Activated naive CD4-positive, alpha-beta T cell treated with anti-CD3 and anti-CD28 coated beads for 36 hours (primary cell): ENCODE data around the gene FAM184B. TPM values are rescaled to one million over a fixed set of nuclear protein-coding genes. Genes with fewer than 3 reads are reported as not detected.

ENCODE experiments used
- CTCF ChIA-PET: fragments of 350-600 bp; sonication (Branson Sonifier 250); formaldehyde crosslinking; loops from one replicate; lab custom pipeline; 2021; ENCODE audit warnings: antibody characterized with exemption; lab: Charles Lee
- DNase-seq: peaks from one replicate; pipeline ENCODE4 v3.0.0-alpha.2; 2020
- H3K27ac Mint-ChIP-seq: one replicate; pipeline ENCODE4 v1.8.0; 2021; ENCODE audit warnings: mild to moderate bottlenecking, mixed read lengths
- H3K27me3 Mint-ChIP-seq: one replicate; pipeline ENCODE4 v1.8.0; 2021; ENCODE audit warnings: low read depth, mixed read lengths
- H3K36me3 Mint-ChIP-seq: one replicate; pipeline ENCODE4 v1.8.0; 2021; ENCODE audit warnings: low read depth, mixed read lengths
- H3K4me1 Mint-ChIP-seq: one replicate; pipeline ENCODE4 v1.8.0; 2021; ENCODE audit warnings: low read depth, mixed read lengths
- H3K4me3 Mint-ChIP-seq: one replicate; pipeline ENCODE4 v1.8.0; 2021; ENCODE audit warnings: mild to moderate bottlenecking, moderate library complexity, mixed read lengths
- H3K9me3 Mint-ChIP-seq: one replicate; pipeline ENCODE4 v1.8.0; 2021; ENCODE audit warnings: mixed read lengths
- intact Hi-C: fragments of 100-400 bp; cut with micrococcal nuclease; formaldehyde crosslinking; loops from one replicate; pipeline ENCODE4 v1.15.1; 2023
- total RNA-seq, 2 experiments: library from RNA; stranded (reverse); gene quantifications; one replicate each; pipeline ENCODE4 v1.2.3, GENCODE V29; 2021

Gene FAM184B
- total RNA-seq, 2 experiments from 2014 or later: not detected

DNA sequence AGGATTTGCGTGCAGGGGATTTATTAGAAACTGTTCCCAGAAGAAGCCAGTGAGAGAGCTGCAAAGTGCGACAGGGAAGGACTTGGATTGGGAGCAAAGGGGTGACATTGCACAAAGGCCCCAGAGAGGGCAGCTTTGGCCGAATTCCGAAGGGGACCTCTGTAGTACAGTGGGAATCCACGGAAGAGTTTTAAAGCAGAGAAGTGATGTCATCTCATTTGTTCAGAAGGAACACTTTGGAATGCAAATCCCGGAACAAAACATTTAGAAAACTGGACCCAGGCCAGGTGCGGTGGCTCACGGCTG is 71.7 kb downstream of the FAM184B start:
- H3K27ac Mint-ChIP-seq: no peak overlapping the region
- H3K27me3 Mint-ChIP-seq: peaks cover 4% of the 10 kb centered on the region
- H3K4me1 Mint-ChIP-seq: no peaks in the 10 kb centered on the region
- no peak for DNase-seq
- CTCF ChIA-PET: no interaction called here
- H3K9me3 Mint-ChIP-seq: no peaks in the 10 kb centered on the region
- H3K4me3 Mint-ChIP-seq: no peak overlapping the region
- no peaks in the 10 kb centered on the region for H3K36me3 Mint-ChIP-seq
- intact Hi-C loops: no loop called here

DNA sequence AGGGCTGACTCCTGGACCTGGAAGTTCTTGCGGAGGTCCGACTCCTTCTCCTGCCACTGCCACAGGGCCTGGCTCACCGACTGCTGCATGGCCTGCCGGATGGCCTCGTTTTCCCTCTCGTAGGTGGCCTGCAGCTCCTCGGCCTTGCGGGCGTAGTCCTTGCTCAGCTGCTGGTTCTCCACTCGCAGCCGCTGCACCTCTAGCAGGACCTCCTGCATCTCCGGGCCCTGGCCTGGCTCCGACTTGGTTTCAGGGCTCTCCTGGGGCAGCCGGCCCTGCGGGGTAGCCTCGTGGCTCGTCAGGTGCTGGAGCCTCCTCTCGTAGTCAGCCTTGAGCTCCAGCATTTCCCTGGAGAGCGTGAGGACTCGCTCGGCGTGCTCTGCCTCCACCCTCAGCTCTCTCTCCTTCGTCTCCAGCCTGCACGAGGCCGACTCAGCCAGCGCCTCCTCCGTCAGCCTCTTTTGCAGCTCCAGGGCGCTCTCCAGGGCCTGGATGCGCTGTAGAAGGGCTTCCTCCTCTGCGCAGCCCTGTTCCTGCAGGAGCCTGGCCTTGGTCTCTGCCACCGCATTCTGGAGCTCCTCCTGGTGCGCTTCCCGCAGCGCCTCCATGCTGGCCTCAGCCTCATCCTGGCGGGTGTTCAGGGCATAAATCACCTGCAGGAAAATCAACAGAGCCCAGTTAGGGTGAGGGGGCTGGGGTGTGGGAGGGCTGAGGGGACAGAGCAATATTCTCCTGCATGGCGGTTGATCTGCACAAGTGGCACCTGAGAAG is 72.2 kb downstream of the FAM184B start:
- CTCF ChIA-PET: no interaction called here
- Mint-ChIP-seq H3K9me3 (no peaks in the 10 kb centered on the region), H3K4me3 (no peak overlapping the region), H3K4me1 (no peaks in the 10 kb centered on the region), H3K27me3 (peaks cover 4% of the 10 kb centered on the region), H3K27ac (no peak overlapping the region), H3K36me3 (no peaks in the 10 kb centered on the region)
- intact Hi-C loops: no loop called here
- no peak for DNase-seq

DNA sequence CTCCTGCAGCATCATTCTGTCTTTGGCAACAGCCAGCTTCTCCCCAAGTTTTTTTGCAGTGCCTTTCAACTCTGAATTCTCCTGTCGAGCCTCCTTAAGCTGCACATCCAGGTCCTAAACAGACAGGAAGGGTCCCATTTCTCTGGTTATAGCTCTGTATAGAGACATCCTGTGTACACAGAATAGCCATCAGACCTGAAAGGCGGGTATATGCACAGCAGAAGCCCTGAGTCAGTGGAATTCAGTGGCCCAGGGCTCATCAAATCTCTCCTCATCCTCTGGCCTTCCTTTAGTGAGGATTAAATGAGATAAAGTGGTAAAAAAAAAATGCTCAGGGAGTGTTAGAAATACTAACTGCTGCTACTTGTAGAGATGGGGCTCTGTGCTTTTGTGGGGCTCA is 73.8 kb downstream of the FAM184B start:
- no peak overlapping the region for H3K27ac Mint-ChIP-seq
- H3K27me3 Mint-ChIP-seq: peaks cover 4% of the 10 kb centered on the region
- intact Hi-C loops: no loop called here
- no peak overlapping the region for H3K4me3 Mint-ChIP-seq
- no peak for DNase-seq
- no peaks in the 10 kb centered on the region for H3K4me1 Mint-ChIP-seq
- CTCF ChIA-PET: no interaction called here
- H3K36me3 Mint-ChIP-seq: no peaks in the 10 kb centered on the region
- H3K9me3 Mint-ChIP-seq: no peaks in the 10 kb centered on the region

- no peaks in the 10 kb centered on the region for H3K9me3 Mint-ChIP-seq
- DNase-seq: no peak
- H3K4me1 Mint-ChIP-seq: no peaks in the 10 kb centered on the region
- H3K27me3 Mint-ChIP-seq: no peaks in the 10 kb centered on the region
- H3K27ac Mint-ChIP-seq: no peak overlapping the region
- no peaks in the 10 kb centered on the region for H3K36me3 Mint-ChIP-seq
- CTCF ChIA-PET: no interaction called here
- H3K4me3 Mint-ChIP-seq: no peak overlapping the region
- intact Hi-C loops: no loop called here
Observed at GRCh38 chr4:17705107-17705506, 76.3 kb downstream of the FAM184B start.

GRCh38 chr4:17704020-17704650 is 77.3 kb downstream of the FAM184B start:
- Mint-ChIP-seq H3K27me3 (no peaks in the 10 kb centered on the region), H3K4me1 (no peaks in the 10 kb centered on the region), H3K36me3 (no peaks in the 10 kb centered on the region), H3K4me3 (no peak overlapping the region), H3K27ac (no peak overlapping the region), H3K9me3 (peaks cover 5% of the 10 kb centered on the region)
- CTCF ChIA-PET: interaction anchor here (0.7 kb wide), 1 partner anchor 454 kb away, joined by 9 read pairs; no protein-coding TSS in a partner anchor
- DNase-seq: no peak
- intact Hi-C loops: no loop called here

GRCh38 chr4:17702641-17703040 is 78.8 kb downstream of the FAM184B start:
- intact Hi-C loops: no loop called here
- CTCF ChIA-PET: no interaction called here
- no peaks in the 10 kb centered on the region for H3K36me3 Mint-ChIP-seq
- H3K9me3 Mint-ChIP-seq: peaks cover 11% of the 10 kb centered on the region
- H3K27me3 Mint-ChIP-seq: no peaks in the 10 kb centered on the region
- H3K4me1 Mint-ChIP-seq: no peaks in the 10 kb centered on the region
- no peak for DNase-seq
- H3K27ac Mint-ChIP-seq: no peak overlapping the region
- H3K4me3 Mint-ChIP-seq: no peak overlapping the region

GRCh38 chr4:17701882-17702281 is 79.5 kb downstream of the FAM184B start:
- CTCF ChIA-PET: interaction anchor here (0.5 kb wide), 1 partner anchor 17 kb away, joined by 3 read pairs; no protein-coding TSS in a partner anchor
- Mint-ChIP-seq H3K27ac (no peak overlapping the region), H3K27me3 (no peaks in the 10 kb centered on the region), H3K4me3 (no peak overlapping the region), H3K4me1 (no peaks in the 10 kb centered on the region), H3K36me3 (no peaks in the 10 kb centered on the region), H3K9me3 (peaks cover 11% of the 10 kb centered on the region)
- DNase-seq: no peak
- intact Hi-C loops: no loop called here

- no peaks in the 10 kb centered on the region for H3K4me1 Mint-ChIP-seq
- no peak overlapping the region for H3K4me3 Mint-ChIP-seq
- intact Hi-C loops: no loop called here
- peaks cover 11% of the 10 kb centered on the region for H3K9me3 Mint-ChIP-seq
- no peaks in the 10 kb centered on the region for H3K36me3 Mint-ChIP-seq
- peaks cover under 1% of the 10 kb centered on the region for H3K27me3 Mint-ChIP-seq
- no peak for DNase-seq
- no peak overlapping the region for H3K27ac Mint-ChIP-seq
- CTCF ChIA-PET: interaction anchor here (0.5 kb wide), 1 partner anchor 16 kb away, joined by 3 read pairs; no protein-coding TSS in a partner anchor
Observed at GRCh38 chr4:17701138-17701839, 80.1 kb downstream of the FAM184B start.

GRCh38 chr4:17699380-17699779 is 82.0 kb downstream of the FAM184B start:
- H3K4me1 Mint-ChIP-seq: no peaks in the 10 kb centered on the region
- no peak overlapping the region for H3K4me3 Mint-ChIP-seq
- CTCF ChIA-PET: no interaction called here
- peaks cover 11% of the 10 kb centered on the region for H3K9me3 Mint-ChIP-seq
- H3K27ac Mint-ChIP-seq: no peak overlapping the region
- intact Hi-C loops: no loop called here
- DNase-seq: no peak
- no peaks in the 10 kb centered on the region for H3K36me3 Mint-ChIP-seq
- peaks cover 8% of the 10 kb centered on the region for H3K27me3 Mint-ChIP-seq

GRCh38 chr4:17698116-17698515 is 83.3 kb downstream of the FAM184B start:
- no peaks in the 10 kb centered on the region for H3K36me3 Mint-ChIP-seq
- DNase-seq: no peak
- CTCF ChIA-PET: no interaction called here
- H3K4me3 Mint-ChIP-seq: no peak overlapping the region
- H3K27me3 Mint-ChIP-seq: peaks cover 8% of the 10 kb centered on the region
- H3K27ac Mint-ChIP-seq: no peak overlapping the region
- intact Hi-C loops: no loop called here
- no peaks in the 10 kb centered on the region for H3K4me1 Mint-ChIP-seq
- peaks cover 11% of the 10 kb centered on the region for H3K9me3 Mint-ChIP-seq

GRCh38 chr4:17695341-17695740 is 86.1 kb downstream of the FAM184B start:
- CTCF ChIA-PET: no interaction called here
- no peak overlapping the region for H3K4me3 Mint-ChIP-seq
- H3K9me3 Mint-ChIP-seq: peaks cover 11% of the 10 kb centered on the region
- H3K4me1 Mint-ChIP-seq: no peaks in the 10 kb centered on the region
- peaks cover 8% of the 10 kb centered on the region for H3K27me3 Mint-ChIP-seq
- intact Hi-C loops: no loop called here
- no peak overlapping the region for H3K27ac Mint-ChIP-seq
- H3K36me3 Mint-ChIP-seq: no peaks in the 10 kb centered on the region
- DNase-seq: no peak

DNA sequence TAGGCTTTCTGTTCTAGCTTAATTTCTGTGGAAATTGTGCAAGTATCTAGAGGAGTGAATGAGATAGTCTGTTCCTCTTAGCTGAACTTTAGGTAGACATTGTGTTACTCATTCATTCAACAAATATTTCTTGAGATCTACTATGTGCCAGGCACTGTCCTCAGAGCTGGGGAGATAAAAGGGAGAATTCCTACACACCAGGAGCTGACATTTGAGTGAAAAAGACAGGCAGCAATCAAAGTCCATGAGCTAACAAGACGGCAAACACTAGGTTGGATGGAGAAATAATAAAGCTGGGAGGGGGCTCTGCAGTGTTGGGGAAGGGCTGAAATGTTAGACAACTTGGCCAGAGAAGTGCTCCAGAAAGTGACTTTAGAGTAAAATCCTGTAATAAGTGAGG is 86.9 kb downstream of the FAM184B start:
- peaks cover 8% of the 10 kb centered on the region for H3K27me3 Mint-ChIP-seq
- no peak for DNase-seq
- H3K4me3 Mint-ChIP-seq: no peak overlapping the region
- no peaks in the 10 kb centered on the region for H3K4me1 Mint-ChIP-seq
- CTCF ChIA-PET: no interaction called here
- intact Hi-C loops: no loop called here
- no peak overlapping the region for H3K27ac Mint-ChIP-seq
- H3K36me3 Mint-ChIP-seq: no peaks in the 10 kb centered on the region
- peaks cover 10% of the 10 kb centered on the region for H3K9me3 Mint-ChIP-seq
